HG03025 (cell line): Measurements from ENCODE around the gene GRIP2.
"Not testable (repeated sequence)": the region's sequence is repeated elsewhere in the genome, so short reads cannot be mapped to it uniquely, and the experiment has no call there.

Experiments used
- ATAC-seq: cut with Tn5 transposase; IDR thresholded peaks from one replicate; pipeline ENCODE4 v1.9.1; 2021; ENCODE audit warnings: mild to moderate bottlenecking, moderate library complexity; ENCODE audit not compliant: unreplicated experiment, low FRiP score

GRIP2 gene

GRCh38 chr3:14522768-14523167 lies 17.4 kb downstream of the GRIP2 start:
- no peak for ATAC-seq

DNA sequence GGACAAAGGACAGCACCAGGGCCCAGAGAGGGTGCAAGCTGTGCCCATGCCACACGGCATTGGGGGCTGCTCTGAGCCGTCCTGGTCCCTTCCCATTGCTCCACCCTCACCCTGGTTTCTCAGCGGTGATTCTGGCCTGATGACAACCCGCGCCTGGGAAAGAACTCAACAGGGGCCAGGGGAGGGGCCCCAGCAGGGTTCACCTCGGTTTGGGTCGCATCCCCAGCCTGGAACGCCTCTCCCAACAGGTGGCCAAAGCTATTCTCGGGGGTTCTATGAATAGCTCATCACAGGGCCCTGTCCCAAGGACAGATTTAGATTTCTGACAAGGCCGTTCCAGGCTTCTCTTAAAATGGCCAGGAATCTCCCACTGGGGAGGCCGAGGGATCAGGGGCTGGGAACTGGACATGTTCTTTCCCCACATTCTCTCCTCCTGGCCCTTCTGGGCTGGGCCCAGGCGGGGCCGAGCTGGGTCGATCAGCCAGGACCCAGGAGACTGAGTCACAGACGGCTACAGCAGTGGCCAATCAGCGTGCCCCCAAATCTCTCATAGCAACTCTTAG lies 17.9 kb downstream of the GRIP2 start:
- no peak for ATAC-seq

DNA sequence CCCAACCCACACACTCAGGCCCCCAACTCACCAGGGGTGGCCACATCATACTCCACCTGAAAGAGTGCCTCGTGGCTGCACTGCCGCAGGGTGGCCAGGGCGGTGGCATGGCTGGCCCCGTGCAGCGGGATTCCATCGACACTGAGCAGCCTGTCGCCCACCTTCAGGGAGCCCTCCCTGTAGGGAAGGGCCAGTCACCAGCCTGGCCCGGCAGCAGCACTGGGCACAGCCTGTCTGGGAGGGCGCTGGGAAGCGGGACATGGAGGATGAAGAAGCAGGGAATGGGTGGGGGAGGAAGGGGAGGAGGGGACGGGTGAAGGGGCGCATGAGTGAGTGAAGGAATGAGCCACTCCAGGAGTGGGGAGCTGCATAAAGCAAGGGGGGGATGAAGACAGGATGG lies 18.5 kb downstream of the GRIP2 start:
- ATAC-seq: no peak

- no peak for ATAC-seq
Observed at GRCh38 chr3:14520967-14521366, 19.2 kb downstream of the GRIP2 start.

DNA sequence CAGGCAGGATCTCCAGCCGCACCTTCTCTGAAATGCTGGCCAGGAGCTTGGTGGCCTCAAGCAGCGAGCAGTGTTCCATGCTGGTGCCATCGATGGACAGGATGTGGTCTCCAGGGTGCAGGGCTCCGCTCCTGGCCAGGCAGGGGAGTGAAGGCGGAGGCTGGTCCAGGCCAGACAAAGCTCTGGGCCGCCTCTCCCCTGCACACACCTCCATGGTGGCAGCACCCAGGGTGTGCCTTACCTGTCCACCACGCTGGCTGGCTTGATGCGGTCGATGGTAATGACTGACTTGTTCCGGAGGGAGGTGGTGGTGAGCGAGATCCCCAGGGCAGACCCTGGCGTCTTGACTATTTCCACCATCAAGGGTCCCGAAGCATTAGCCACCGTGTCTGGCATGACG lies 20.0 kb downstream of the GRIP2 start:
- no peak for ATAC-seq

DNA sequence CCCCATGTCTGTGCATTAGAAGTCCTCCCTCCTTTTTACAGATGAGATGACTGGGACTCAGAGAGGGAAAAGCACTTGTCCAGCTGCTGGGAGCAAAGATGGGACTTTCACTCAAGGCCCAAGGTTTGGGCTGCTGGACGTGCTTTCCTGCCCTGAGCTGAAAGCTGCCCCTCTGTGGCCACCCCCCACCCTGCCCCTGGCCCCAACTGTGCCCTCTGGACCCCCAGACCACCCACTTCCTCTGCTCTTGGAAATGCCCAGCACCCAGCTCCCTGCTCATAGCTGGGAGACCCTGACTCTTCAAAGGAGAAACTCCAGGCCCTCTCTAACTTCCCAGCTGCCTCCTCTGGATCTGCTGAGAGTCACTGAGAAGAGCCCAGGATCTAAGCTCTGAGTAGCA lies 20.7 kb downstream of the GRIP2 start:
- ATAC-seq: no peak

- no peak for ATAC-seq
Observed at GRCh38 chr3:14518893-14519292, 21.2 kb downstream of the GRIP2 start.

GRCh38 chr3:14518432-14518802 lies 21.7 kb downstream of the GRIP2 start:
- ATAC-seq: no peak

DNA sequence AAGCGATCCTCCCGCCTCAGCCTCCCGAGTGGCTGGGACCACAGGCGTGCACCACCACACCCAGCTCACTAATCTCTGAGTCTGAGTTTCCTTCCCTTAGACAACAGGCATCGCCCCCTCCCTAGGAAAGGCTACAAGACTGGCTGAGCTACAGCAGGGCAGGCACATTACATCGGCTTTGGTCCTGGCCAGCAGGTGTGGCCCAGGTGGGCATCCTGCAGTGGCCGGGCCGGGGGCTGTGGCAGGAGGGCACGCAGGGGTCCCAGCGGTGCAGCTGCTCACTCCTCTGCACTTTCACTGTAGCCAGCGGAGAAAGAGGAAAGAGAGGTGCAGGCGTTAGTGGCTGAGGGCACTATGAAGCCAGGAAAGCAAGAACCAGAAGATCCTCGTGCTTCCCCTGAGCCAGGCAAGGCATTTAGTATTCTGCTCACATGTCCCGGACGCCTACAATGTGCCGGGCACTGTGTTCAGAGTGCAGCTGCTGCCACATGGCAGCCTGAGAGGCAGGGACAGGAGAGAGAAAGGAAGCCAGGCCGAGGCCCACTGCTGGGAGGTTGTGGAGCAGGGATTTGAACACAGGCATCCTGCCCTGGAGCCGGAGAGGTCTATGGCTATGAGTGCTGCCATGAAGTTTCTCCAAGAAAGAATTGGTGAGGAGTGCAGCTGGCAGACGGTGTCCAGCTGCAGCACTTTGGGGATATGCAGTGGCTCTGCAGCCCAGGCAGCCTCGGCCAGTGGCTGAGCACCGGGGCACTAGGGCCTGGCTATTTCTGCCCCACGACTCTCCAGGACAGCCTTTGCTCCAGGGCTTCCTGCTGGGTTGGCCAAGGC lies 22.3 kb downstream of the GRIP2 start:
- ATAC-seq: no peak

GRCh38 chr3:14516738-14517345 lies 23.3 kb downstream of the GRIP2 start:
- no peak for ATAC-seq

DNA sequence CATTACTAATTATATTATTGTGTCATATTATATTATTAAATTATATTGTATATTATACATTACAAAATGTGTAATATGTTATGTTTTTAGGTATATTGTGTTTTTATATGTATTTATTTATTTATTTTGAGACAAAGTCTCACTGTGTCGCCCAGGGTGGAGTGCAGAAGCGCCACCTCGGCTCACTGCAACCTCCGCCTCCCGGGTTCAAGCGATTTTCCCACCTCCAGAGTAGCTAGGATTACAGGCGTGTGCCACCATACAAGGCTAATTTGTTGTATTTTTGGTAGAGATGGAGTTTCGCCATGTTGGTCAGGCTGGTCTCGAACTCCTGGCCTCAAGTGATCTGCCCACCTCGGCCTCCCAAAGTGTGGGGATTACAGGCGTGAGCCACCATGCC lies 24.6 kb downstream of the GRIP2 start:
- ATAC-seq: not testable (repeated sequence)

GRCh38 chr3:14514323-14514720 lies 25.8 kb downstream of the GRIP2 start:
- ATAC-seq: no peak

GRCh38 chr3:14513566-14514322 lies 26.4 kb downstream of the GRIP2 start:
- no peak for ATAC-seq

GRCh38 chr3:14512942-14513327 lies 27.2 kb downstream of the GRIP2 start:
- ATAC-seq: no peak

GRCh38 chr3:14512281-14512941 lies 27.7 kb downstream of the GRIP2 start:
- no peak for ATAC-seq

GRCh38 chr3:14511623-14512280 lies 28.4 kb downstream of the GRIP2 start:
- ATAC-seq: no peak

GRCh38 chr3:14510838-14511622 lies 29.1 kb downstream of the GRIP2 start:
- no peak for ATAC-seq

- ATAC-seq: no peak
Observed at GRCh38 chr3:14509796-14510100, 30.4 kb downstream of the GRIP2 start.

GRCh38 chr3:14508966-14509795 lies 31.0 kb downstream of the GRIP2 start:
- ATAC-seq: no peak
